GM21529 (cell line): ENCODE data around the gene AZIN2.
"Not testable (repeated sequence)": the region's sequence is repeated elsewhere in the genome, so short reads cannot be mapped to it uniquely, and the experiment has no call there.

Source experiments
- ATAC-seq: cut with Tn5 transposase; IDR thresholded peaks from one replicate; pipeline ENCODE4 v1.9.1; 2021; ENCODE audit not compliant: unreplicated experiment

Gene AZIN2

GRCh38 chr1:33057095-33057494, 23.9 kb upstream of the AZIN2 start:
- no peak for ATAC-seq

DNA sequence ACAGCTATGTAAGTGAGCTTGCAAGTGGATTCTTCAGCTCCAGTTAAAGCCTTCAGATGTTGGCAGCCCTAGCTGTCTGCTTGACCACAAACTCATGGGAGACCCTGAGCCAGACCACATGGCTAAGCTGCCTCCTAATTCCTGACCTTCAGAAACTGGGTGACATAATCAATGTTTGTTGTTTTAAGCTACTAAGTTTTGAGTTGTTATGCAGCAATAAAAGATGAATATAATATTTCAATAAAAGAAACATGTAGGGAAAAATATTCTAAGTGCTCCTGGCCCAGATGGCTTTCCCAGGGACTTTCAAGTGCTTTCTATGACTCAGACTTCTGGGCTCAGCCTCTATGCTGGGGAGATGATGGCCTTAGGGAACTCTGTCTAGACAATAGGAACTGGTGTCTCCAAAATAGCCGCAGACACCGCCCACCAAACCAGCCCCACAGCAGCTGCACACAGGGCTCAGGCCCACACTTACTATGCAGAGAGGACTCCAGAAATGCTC, 20.3 kb upstream of the AZIN2 start:
- ATAC-seq: no peak

- no peak for ATAC-seq
Measured at GRCh38 chr1:33061834-33062233, 19.1 kb upstream of the AZIN2 start.

GRCh38 chr1:33064284-33064683, 16.7 kb upstream of the AZIN2 start:
- ATAC-seq: not testable (repeated sequence)

DNA sequence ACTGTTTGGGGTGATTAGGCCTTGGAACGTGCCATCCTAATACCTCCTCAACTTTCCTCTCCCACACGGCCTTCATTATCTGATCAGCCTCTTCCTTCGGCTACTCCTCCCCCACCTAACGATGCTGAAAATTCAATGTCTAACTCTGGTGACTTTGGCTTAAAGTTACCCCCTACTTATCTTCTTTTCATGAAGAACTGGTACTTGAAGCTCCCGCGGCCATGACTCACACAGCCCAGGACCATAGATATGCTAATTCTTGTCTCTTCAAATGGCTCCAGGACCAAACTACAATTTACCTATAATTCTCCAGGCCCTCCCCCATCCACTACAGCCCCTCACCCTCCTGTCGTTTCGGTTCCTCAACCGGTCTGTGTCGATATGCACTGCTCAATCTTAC, 15.7 kb upstream of the AZIN2 start:
- no peak for ATAC-seq

GRCh38 chr1:33066477-33066876, 14.5 kb upstream of the AZIN2 start:
- ATAC-seq: not testable (repeated sequence)

DNA sequence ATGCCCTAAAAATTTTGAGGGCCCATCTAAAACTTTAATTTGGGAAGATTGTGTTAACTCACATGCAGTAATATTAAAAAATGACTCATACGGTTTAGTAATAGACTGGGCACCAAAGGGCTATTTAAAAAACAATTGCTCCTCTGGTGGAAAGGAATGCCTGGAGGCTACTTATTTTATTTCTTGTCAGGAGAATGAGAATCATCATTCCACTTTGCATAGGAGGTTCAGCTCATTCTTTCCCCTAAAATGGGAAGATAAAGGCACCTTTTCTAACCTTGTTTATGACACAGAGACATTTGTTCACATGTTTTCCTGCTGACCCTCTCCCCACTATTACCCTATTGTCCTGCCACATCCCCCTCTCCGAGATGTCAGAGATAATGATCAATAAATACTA, 12.8 kb upstream of the AZIN2 start:
- not testable (repeated sequence) for ATAC-seq

DNA sequence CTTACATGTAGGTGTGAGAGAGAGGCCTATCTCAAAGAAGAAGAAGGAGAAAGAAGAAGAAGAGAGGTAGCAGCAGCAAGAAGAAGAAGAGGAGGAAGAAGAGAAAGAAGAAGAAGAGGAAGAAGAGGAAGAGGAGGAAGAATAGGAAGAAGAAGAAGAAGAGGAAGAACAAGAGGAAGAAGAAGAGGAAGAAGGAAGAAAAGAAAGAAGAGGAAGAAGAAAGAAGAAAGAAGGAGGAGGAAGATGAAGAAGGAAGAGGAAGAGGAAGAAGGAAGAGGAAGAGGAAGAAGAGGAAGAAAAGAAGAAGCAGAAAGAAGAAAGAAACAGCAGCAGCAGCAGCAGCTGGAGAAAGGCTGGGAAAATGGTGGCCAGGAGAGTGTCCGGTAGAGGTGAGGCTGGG, 10.3 kb upstream of the AZIN2 start:
- ATAC-seq: no peak

GRCh38 chr1:33072707-33073106, 8.2 kb upstream of the AZIN2 start:
- ATAC-seq: no peak

DNA sequence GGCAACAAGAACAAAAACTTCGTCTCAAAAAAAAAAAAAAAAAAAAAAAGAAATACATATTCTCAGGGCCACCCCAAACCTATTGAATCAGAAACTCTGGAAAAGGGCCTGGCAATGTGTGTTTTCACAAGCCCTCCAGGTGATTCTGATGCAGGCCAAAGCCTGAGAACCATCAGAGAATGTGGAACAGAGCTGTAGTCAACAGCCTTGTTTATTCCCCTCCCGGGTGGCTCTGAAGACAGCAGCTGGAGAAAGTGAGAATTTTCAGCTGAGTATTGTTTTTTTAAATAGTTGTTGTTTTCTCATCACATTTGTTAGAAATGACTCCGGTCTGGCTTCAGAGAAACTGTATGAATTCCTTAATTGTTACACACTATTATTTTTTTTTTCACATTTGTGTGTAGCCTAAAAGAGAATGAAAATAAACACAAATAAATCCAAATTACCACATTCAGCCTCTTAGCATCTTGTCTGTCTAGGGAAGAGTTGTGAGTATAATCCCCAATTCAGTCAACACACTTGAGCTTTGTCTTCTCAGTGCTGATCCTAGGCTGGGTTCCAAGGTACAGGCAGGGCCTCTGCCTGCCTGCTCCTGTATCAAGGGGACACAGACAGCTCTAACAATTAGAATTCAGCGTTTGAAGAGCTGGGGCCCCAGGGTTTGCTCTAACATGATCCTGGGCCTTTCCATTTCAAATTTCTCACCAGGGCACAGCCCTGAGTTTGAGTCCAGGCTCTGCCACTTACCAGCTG, 6.6 kb upstream of the AZIN2 start:
- ATAC-seq: no peak

GRCh38 chr1:33078030-33078591, 2.8 kb upstream of the AZIN2 start:
- no peak for ATAC-seq

GRCh38 chr1:33080373-33080772, 580 bp upstream of the AZIN2 start:
- ATAC-seq: no peak

DNA sequence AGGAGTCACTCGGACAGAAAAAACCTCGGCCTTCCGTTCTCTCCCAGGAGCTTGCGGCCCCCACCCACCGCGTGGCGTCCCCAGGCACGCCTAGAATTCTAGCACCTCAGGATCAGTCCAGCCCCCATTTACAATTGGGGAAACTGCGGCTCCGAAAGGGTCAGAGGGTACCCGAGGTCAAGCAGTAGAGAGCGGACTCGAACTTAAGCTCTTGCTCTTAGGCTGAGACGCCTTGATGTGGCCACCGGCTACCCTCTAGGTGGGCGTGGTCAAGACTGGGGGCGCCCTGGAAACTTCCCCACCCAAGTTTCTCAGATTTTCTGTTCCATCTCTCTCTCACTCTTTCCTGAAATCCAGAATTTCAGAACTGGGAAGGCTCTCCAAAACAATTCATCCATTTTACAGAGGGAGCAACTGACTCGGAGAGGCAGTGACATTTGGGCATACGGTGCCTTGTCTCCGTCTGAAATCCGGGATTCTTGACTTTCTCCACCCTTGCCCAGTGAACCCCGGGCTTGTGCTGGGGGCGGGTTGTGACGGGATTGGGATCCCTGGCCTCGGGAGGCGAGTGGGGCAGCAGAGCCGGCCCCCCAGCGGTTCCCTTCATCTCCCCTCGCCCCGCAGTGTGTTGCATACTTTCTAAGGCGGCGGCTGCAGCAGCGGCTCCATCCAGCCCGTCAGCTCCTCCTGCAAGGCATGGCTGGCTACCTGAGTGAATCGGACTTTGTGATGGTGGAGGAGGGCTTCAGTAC, 777 bp downstream of the AZIN2 start:
- no peak for ATAC-seq

- ATAC-seq: no peak
Measured at GRCh38 chr1:33082575-33083108, 1.7 kb downstream of the AZIN2 start.

- ATAC-seq: no peak
Measured at GRCh38 chr1:33085332-33085731, 4.4 kb downstream of the AZIN2 start.

DNA sequence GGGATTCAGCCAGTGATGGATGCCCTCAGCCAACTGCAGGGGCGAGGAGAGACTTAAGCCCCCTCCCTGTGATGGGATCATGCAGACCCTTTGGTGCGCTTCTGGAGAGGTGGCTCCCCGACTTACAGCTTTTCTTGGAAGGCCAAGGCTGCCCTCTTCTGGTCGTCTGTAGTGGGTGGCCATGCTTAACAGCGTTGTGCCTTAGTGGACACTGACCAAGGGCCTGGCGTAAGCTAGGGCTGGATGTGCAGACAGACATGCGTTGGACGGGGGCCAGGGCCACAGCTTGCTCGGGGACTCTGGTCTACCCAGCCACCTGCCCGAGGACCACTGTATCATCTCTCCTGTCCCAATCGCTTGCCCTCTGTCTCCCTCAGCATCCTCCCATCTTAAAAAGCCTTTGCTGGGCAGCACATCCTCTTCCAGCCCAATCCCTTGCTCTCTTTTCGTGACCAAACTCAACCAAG, 5.5 kb downstream of the AZIN2 start:
- no peak for ATAC-seq

DNA sequence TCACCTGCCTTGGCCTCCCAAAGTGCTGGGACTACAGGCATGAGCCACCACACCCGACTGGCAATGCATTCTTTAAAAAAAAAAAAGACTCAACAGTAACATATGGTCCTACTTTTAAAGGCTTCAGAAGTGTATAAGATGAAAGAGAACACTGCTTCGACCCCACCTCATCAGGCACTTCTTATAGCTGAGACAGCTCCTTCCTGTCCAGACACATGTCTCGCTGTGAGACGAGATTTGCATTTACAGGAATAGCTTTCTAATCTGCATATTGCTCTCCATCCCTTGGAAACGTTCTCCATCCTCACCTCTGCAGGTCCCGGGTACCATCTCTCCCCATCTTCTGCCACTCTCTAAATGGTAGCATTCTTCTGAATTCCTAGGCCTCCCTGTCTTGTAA, 6.7 kb downstream of the AZIN2 start:
- ATAC-seq: no peak

- no peak for ATAC-seq
Measured at GRCh38 chr1:33088119-33088906, 7.4 kb downstream of the AZIN2 start.

GRCh38 chr1:33089457-33089856, 8.5 kb downstream of the AZIN2 start:
- ATAC-seq: no peak

GRCh38 chr1:33092438-33092837, 11.5 kb downstream of the AZIN2 start:
- ATAC-seq: no peak

GRCh38 chr1:33093004-33093403, 12.1 kb downstream of the AZIN2 start:
- ATAC-seq: no peak
